ENCODE measurements around the gene SAC3D1. TPM values are rescaled to one million over a fixed set of nuclear protein-coding genes. Genes with fewer than 3 reads are reported as not detected.

SAC3D1 gene
- total and polyA plus RNA-seq, 2 of the 4 experiments (the other 2 are of a cell fraction), result 2.9 to 13.2 TPM

GRCh38 chr11:65013888-65014725 lies 26.9 kb upstream of the SAC3D1 start, which contains the start of gene ARL2 (continued):
- peak; percentile 38; the same call in 1 of the 2 replicates for TF ChIP-seq SMC3 (IDR thresholded peaks at IDR 0.05; ENCODE audit: low read depth, low read length)
- peak; percentile 97 for TF ChIP-seq BHLHE40 (IDR thresholded peaks at IDR 0.05; ENCODE audit: low read depth, low read length)
- no peak; the same call in 1 of the 2 replicates for TF ChIP-seq RFX5 (IDR thresholded peaks at IDR 0.05; ENCODE audit: low read depth, low read length)
- TF ChIP-seq USF2 (IDR thresholded peaks at IDR 0.05; ENCODE audit: low read depth, low read length), result peak; percentile 97
- no peak for TF ChIP-seq MAFK (IDR thresholded peaks at IDR 0.05; ENCODE audit: low read depth, low read length)
- no peak for TF ChIP-seq CEBPB (IDR thresholded peaks at IDR 0.05; ENCODE audit: low read depth, low read length)
